ENCODE data around the gene WDR70.
"Not testable (repeated sequence)": the region's sequence is repeated elsewhere in the genome, so short reads cannot be mapped to it uniquely, and the experiment has no call there.

WDR70 gene

DNA sequence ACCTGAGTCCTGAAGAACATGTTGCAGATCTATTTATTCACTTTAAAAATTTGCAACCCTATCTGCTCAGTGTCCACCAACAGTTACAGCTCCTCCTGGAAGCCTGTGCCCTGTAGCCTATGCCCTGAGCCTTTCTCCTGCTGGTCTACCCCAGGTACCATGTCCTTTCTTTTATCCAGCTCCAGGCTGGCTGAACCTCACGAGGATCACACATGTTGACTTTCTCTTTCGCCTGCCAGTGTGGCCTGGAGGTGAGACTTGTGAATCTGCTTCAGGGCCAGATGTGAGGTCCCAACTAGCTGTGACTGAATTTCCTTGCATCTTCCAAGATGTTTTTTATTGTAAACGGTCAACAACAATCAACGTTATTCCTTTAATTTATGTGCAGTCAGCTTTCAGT is 390.0 kb downstream of the WDR70 start:
- no peak for DNase-seq

GRCh38 chr5:37769840-37770239 is 390.7 kb downstream of the WDR70 start:
- no peak for DNase-seq

DNA sequence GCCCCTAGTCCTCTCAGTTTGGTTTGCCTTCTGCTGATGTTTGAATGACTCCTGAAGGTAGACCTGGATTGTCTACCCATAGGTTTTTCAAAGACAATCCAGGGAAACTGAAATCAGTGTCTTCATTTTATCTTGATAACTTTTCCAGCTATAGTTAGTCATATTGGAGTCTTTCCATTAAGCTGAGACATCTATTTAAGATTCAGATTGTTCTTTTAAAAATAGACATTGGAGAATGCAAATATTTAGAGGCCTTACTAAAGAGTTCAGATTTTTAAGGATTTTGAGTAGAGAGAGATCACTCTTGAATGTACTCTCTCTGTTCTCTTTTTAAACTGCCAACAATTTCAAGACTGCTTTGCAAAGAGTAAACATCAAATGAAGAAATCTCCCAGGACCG is 391.7 kb downstream of the WDR70 start:
- no peak for DNase-seq

DNA sequence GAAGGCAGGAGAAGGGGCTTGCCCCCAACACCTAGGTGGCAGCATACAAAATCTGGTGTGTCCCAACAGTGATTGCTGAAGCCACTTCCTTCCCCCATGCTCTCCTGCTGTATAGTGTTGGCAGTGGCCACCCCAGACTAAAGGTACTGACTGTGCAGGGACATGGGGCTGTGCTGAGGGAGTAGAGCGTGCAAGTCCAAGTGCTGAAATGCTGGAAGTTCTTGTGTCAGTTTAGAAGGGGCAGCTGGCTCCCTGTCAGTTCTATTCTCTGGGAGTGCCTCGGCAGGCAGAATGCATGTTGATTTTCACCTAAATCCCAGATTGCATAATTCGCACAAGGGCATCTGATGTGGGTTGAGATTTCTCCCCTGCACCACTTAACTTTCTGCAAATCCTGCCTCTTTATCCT is 392.1 kb downstream of the WDR70 start:
- no peak for DNase-seq

DNA sequence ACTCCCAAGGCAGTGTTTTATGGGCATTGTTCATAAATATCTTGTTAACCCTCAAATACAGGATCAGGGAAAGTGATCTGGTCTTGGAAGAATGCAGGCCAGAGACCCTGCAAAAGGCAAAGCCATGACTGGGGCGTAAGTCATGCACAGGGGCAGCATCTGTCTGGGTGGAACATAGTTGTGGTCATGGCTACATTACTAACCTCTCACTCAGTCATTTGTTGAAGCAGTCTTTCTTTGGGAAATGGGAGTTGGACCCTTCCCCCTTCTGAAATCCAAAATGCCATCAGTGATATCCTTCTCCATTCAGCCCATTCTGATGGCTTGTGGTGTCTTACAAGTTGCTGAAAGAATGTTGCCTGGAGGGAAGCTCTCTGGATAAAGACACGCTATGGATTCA is 392.6 kb downstream of the WDR70 start:
- no peak for DNase-seq

DNA sequence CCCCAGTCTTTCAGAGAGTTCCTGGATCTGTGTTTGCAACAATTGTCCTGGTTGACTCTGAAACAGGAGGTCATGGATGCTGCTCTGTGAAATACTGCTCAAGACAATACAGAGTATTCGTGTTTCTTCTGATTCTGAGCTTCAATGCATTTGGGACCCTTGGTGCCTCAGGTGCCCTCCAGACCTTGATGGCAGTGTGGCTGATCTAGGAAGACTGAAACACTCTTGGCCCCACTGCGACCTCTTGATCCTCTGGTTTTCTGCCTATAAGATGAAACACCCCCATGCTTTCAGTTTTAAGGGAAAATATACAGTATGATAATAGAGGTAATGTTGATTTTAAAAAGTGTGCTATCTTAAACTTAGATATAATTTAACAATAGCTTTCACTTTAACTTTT is 393.1 kb downstream of the WDR70 start:
- DNase-seq, result no peak

GRCh38 chr5:37773809-37774208 is 394.7 kb downstream of the WDR70 start:
- no peak for DNase-seq

- no peak for DNase-seq
Observed at GRCh38 chr5:37774912-37775483, 395.9 kb downstream of the WDR70 start.

DNA sequence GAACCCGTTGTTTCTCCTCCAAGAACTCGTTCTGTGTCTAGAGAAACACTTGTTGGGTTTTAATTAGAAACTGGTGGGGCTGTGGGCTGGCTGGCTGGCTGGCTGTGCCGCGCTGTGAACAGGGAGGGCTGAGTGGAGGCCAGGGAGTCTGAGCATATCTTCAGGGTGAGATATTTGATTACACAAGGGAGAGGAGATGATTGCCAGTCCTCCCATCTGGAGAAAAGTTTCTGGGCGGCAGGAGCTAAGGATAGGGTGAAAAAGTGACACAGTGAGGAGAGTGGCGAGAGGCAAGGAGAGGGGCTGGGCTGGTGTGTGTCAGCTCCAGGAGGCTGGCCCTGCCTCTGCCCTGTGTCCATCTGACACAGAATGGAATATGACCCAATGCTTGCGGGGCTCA is 397.7 kb downstream of the WDR70 start:
- DNase-seq, result peak; percentile 3

DNA sequence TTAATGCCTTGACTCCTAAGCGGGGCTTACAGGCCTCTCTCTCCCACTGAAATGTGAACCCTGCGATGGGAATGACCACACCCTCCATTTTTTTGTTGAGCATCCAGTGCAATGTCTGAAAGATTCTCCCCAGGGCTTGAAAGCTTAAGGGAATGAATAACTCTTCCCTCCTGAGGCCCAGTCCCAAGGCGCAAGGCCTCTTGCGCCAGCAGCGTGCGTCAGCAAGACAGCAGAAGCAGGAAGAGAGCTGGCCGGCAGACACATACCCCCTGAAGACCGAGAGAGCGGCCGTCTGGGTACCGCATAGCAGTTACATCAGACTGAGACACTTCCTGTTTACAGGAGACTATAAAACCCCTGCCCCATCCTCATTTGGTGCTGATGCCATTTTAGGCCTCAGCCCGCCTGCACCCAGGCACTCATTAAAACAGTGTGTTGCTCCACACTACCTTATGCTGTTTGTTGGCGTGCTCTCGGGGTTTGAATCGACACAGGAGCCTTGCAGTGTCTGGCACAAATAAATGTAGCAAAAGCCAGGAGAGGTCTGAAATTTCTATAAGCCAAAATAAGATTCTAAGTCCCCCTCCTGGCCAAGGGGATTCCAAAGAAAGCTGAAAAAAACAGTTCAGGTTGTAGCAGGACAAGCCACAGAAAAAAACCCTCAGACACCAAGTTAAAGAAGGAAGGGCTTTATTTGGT is 398.5 kb downstream of the WDR70 start:
- DNase-seq, result no peak

DNA sequence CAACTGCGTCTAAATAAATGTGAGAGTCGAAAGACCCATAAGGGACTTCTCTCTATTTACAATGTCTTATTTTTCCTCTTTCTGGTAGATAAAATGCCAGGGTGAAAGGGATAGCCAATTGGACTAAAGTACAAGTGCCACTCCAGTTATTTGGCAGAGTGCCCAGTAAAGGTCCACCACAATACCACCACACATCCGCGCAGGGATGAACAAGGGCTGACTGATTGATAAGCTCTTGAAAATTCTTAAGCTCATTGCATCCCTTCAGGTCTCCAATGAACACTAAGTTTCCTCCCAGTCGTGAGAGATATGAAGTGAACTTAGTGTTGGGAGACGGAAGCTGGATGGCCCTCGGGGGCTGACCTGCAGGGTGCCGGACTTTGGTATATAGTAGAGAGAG is 402.3 kb downstream of the WDR70 start:
- DNase-seq, result not testable (repeated sequence)

GRCh38 chr5:37786416-37786815 is 407.3 kb downstream of the WDR70 start:
- no peak for DNase-seq

DNA sequence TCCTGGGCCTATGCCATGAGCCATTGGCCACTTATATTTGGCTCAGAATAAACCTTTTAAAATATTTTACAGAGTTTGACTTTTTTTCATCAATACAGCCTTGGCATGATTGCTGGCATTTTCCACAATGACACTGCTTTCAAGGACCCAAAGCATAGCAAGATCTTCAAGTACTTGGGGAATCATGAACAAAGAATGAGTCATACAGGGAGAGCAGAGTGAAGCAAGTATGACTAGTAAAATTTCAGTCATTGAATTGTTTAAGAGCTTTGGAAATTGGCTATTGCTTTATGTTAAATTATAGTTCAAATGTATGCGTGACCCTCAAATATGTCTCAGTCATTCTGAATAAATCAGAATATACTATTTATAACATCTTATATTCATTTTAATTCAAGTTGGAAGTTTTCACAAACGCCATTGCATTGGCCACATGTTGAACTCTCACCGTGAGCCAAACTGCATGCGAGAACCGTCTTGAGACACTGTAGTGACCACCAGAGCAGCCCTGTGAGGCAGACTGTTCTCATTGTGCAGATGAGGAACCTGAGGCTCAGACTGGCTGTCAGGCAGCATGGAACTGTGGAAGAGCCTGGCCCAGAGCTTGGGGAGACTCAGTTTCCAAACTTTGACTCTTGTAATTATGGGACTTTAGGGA is 407.9 kb downstream of the WDR70 start:
- no peak for DNase-seq

- no peak for DNase-seq
Observed at GRCh38 chr5:37787742-37788141, 408.6 kb downstream of the WDR70 start.

- DNase-seq, result no peak
Observed at GRCh38 chr5:37789991-37790390, 410.9 kb downstream of the WDR70 start.

GRCh38 chr5:37791321-37791720 is 412.2 kb downstream of the WDR70 start:
- no peak for DNase-seq

DNA sequence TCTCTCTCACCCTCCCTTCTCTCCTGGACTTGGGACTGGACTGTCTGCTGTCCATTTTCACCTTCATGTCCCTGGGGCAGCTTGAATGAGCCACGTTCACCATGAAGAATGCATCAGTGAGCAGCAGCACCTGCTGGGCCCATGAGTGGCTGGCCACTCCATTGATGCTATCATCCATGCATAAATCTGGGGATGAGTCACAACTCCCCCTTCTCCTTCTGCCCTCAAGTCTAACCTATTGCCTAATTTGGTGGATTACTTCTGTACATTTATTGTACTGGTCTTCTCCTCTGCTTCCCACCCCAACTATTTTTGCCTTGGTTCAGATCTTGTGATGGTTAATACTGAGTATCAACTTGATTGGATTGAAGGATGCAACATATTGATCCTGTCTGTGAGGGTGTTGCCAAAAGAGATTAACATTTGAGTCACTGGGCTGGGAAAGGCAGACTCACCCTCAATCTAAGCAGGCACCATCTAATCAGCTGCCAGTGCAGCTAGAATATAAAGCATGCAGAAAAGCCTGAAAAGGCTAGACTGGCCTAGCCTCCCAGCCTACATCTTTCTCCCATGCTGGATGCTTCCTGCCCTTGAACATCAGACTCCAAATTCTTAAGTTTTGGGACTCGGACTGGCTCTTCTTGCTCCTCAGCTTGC is 414.0 kb downstream of the WDR70 start:
- DNase-seq, result no peak

DNA sequence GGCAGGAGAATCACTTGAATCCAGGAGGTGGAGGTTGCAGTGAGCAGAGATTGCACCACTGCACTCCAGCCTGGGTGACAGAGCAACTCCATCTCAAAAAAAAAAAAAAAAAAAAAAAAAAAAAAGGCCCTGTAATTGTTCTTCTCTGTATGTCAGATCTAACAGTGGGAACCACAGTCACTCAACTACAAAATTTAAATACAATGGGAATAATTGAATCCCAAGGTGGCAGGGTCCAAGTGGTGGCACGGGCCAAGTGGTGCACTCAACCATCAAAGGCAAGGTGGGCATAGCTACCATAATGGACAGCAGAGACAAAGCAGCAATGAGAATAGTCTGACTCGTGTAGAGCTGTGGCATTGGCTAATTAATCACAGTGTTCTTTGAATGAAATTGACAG is 416.2 kb downstream of the WDR70 start:
- not testable (repeated sequence) for DNase-seq

GRCh38 chr5:37796435-37796834 is 417.3 kb downstream of the WDR70 start:
- DNase-seq, result not testable (repeated sequence)

DNA sequence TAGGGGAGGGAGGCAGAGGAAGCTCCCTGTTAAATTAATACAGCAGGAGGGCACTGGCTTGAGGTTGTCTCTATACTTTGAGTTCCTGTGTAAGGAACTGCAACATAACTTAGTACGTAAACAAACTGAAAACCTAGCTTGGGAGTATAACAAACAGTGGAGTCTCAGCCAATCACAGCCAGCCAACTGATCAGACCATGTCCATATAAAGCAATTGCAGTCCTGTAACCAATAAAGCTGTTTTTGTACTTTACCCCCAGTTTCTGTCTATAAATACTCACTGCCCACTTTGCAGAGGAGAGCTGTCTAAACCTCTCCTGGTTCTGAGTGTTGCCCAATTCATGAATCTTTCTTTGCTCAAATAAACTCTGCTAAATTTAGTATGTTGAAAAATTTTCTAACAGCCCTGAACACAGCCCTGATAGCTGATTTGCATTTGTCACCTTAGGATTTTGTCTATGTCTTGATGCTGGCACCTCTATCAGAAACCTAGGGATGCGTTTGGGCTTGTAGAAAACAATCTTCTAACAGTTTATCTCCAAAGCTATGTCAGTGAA is 420.8 kb downstream of the WDR70 start:
- DNase-seq, result no peak

DNA sequence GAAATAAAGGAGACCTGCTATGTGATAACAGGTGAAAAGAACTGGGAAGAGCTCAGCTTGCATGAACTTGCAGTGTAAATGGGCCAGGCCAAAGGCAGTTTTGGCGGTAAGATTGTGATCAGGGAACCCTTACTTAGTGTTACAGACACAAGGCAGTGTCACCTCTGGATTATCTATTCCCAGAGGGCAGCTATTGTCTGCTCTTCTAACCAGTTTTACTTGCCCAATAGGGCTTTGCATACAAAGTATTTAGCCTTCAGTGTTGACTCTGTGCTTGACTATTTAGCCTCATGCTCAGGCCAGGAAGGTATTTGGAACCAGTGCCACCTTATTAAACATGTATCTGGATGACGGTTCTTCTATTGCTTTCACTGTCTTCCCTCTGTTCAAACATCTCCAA is 422.4 kb downstream of the WDR70 start:
- no peak for DNase-seq
